ENCODE data around the gene LYPD6B.

The LYPD6B gene

GRCh38 chr2:149028891-149029290 lies 9.6 kb upstream of the LYPD6B start:
- WGBS (ENCODE audit: extremely low coverage, insufficient coverage, low lambda C conversion rate), result no CpG with 5 or more reads among the region's 2 CpGs
- H2BK15ac ChIP-seq (replicated peaks; ENCODE audit: low read depth), result no peak overlapping the region
- H3K79me1 ChIP-seq (ENCODE audit: low read length), result no peaks in the 10 kb centered on the region

GRCh38 chr2:149029307-149029965 lies 9.1 kb upstream of the LYPD6B start:
- Histone ChIP-seq H4K8ac (ENCODE audit: low read depth, low read length) (no peak overlapping the region), H3K9ac (ENCODE audit: low read length) (no peak overlapping the region), H3K36me3 (ENCODE audit: control insufficient read depth, insufficient read depth, low read length) (no peaks in the 10 kb centered on the region), H4K5ac (ENCODE audit: low read length) (no peak overlapping the region), H3K79me1 (ENCODE audit: low read length) (no peaks in the 10 kb centered on the region), H3K56ac (ENCODE audit: low read length) (no peak overlapping the region), H3K4me3 (ENCODE audit: low read length) (no peak overlapping the region), H3K4ac (ENCODE audit: low read depth, low read length) (no peak overlapping the region), H2AK5ac (ENCODE audit: low read length) (no peak overlapping the region), H3K27ac (ENCODE audit: low read depth, low read length) (no peak overlapping the region), H3K27me3 (ENCODE audit: insufficient read depth, low read length, poor library complexity) (no peaks in the 10 kb centered on the region), H3K4me2 (ENCODE audit: low read length) (no peak overlapping the region), H2BK120ac (ENCODE audit: low read depth, low read length) (no peak overlapping the region), H3K23ac (ENCODE audit: low read length) (no peak overlapping the region), H3K4me1 (ENCODE audit: control insufficient read depth, low read depth, low read length) (no peaks in the 10 kb centered on the region), H3K18ac (ENCODE audit: low read length) (no peak overlapping the region), H3K79me2 (ENCODE audit: control insufficient read depth, insufficient read depth, low read length) (no peaks in the 10 kb centered on the region), H2BK5ac (ENCODE audit: low read length) (no peak overlapping the region), H2BK15ac (replicated peaks; ENCODE audit: low read depth) (no peak overlapping the region)
- no CpG with 5 or more reads among the region's 11 CpGs for WGBS (ENCODE audit: extremely low coverage, insufficient coverage, low lambda C conversion rate)
- DNase-seq, result no peak

More at GRCh38 chr2:149028891-149029290, 9.6 kb upstream of the LYPD6B start:
- Histone ChIP-seq H3K23ac (ENCODE audit: low read length) (no peak overlapping the region), H3K56ac (ENCODE audit: low read length) (no peak overlapping the region), H3K4me2 (ENCODE audit: low read length) (no peak overlapping the region), H3K79me2 (ENCODE audit: control insufficient read depth, insufficient read depth, low read length) (no peaks in the 10 kb centered on the region), H4K8ac (ENCODE audit: low read depth, low read length) (no peak overlapping the region), H3K27me3 (ENCODE audit: insufficient read depth, low read length, poor library complexity) (no peaks in the 10 kb centered on the region), H3K9ac (ENCODE audit: low read length) (no peak overlapping the region), H3K27ac (ENCODE audit: low read depth, low read length) (no peak overlapping the region), H3K4me3 (ENCODE audit: low read length) (no peak overlapping the region), H4K5ac (ENCODE audit: low read length) (no peak overlapping the region), H2AK5ac (ENCODE audit: low read length) (no peak overlapping the region), H2BK120ac (ENCODE audit: low read depth, low read length) (no peak overlapping the region), H3K36me3 (ENCODE audit: control insufficient read depth, insufficient read depth, low read length) (no peaks in the 10 kb centered on the region), H3K18ac (ENCODE audit: low read length) (no peak overlapping the region), H3K4ac (ENCODE audit: low read depth, low read length) (no peak overlapping the region), H3K4me1 (ENCODE audit: control insufficient read depth, low read depth, low read length) (no peaks in the 10 kb centered on the region), H2BK5ac (ENCODE audit: low read length) (no peak overlapping the region)
- DNase-seq, result no peak

GRCh38 chr2:149031396-149031795 lies 7.1 kb upstream of the LYPD6B start:
- Histone ChIP-seq H3K4ac (ENCODE audit: low read depth, low read length) (no peak overlapping the region), H3K27ac (ENCODE audit: low read depth, low read length) (no peak overlapping the region), H2BK120ac (ENCODE audit: low read depth, low read length) (no peak overlapping the region), H3K4me2 (ENCODE audit: low read length) (no peak overlapping the region), H3K56ac (ENCODE audit: low read length) (no peak overlapping the region), H3K27me3 (ENCODE audit: insufficient read depth, low read length, poor library complexity) (no peaks in the 10 kb centered on the region), H2AK5ac (ENCODE audit: low read length) (no peak overlapping the region), H2BK5ac (ENCODE audit: low read length) (no peak overlapping the region), H3K18ac (ENCODE audit: low read length) (no peak overlapping the region), H3K4me1 (ENCODE audit: control insufficient read depth, low read depth, low read length) (no peaks in the 10 kb centered on the region), H3K23ac (ENCODE audit: low read length) (no peak overlapping the region), H4K8ac (ENCODE audit: low read depth, low read length) (no peak overlapping the region), H3K9ac (ENCODE audit: low read length) (no peak overlapping the region), H3K79me2 (ENCODE audit: control insufficient read depth, insufficient read depth, low read length) (no peaks in the 10 kb centered on the region), H4K5ac (ENCODE audit: low read length) (no peak overlapping the region), H3K79me1 (ENCODE audit: low read length) (no peaks in the 10 kb centered on the region), H2BK15ac (replicated peaks; ENCODE audit: low read depth) (no peak overlapping the region), H3K36me3 (ENCODE audit: control insufficient read depth, insufficient read depth, low read length) (no peaks in the 10 kb centered on the region), H3K4me3 (ENCODE audit: low read length) (no peak overlapping the region)
- WGBS (ENCODE audit: extremely low coverage, insufficient coverage, low lambda C conversion rate), result no CpG with 5 or more reads among the region's 4 CpGs
- no peak for DNase-seq

GRCh38 chr2:149033716-149034115 lies 4.8 kb upstream of the LYPD6B start:
- Histone ChIP-seq H3K4me2 (ENCODE audit: low read length) (no peak overlapping the region), H2BK15ac (replicated peaks; ENCODE audit: low read depth) (no peak overlapping the region), H4K8ac (ENCODE audit: low read depth, low read length) (no peak overlapping the region), H3K4me1 (ENCODE audit: control insufficient read depth, low read depth, low read length) (no peaks in the 10 kb centered on the region), H3K27me3 (ENCODE audit: insufficient read depth, low read length, poor library complexity) (no peaks in the 10 kb centered on the region), H3K4me3 (ENCODE audit: low read length) (no peak overlapping the region), H3K36me3 (ENCODE audit: control insufficient read depth, insufficient read depth, low read length) (no peaks in the 10 kb centered on the region), H3K18ac (ENCODE audit: low read length) (no peak overlapping the region), H4K5ac (ENCODE audit: low read length) (no peak overlapping the region), H3K79me2 (ENCODE audit: control insufficient read depth, insufficient read depth, low read length) (no peaks in the 10 kb centered on the region), H3K27ac (ENCODE audit: low read depth, low read length) (no peak overlapping the region), H3K56ac (ENCODE audit: low read length) (no peak overlapping the region), H3K4ac (ENCODE audit: low read depth, low read length) (no peak overlapping the region), H3K23ac (ENCODE audit: low read length) (no peak overlapping the region), H3K79me1 (ENCODE audit: low read length) (no peaks in the 10 kb centered on the region), H2AK5ac (ENCODE audit: low read length) (no peak overlapping the region), H2BK5ac (ENCODE audit: low read length) (no peak overlapping the region), H3K9ac (ENCODE audit: low read length) (no peak overlapping the region), H2BK120ac (ENCODE audit: low read depth, low read length) (no peak overlapping the region)
- peak; percentile 70 for DNase-seq
- no CpG with 5 or more reads among the region's 8 CpGs for WGBS (ENCODE audit: extremely low coverage, insufficient coverage, low lambda C conversion rate)

GRCh38 chr2:149034406-149034805 lies 4.1 kb upstream of the LYPD6B start:
- no peak for DNase-seq
- Histone ChIP-seq H3K79me1 (ENCODE audit: low read length) (no peaks in the 10 kb centered on the region), H3K27me3 (ENCODE audit: insufficient read depth, low read length, poor library complexity) (no peaks in the 10 kb centered on the region), H3K4me1 (ENCODE audit: control insufficient read depth, low read depth, low read length) (no peaks in the 10 kb centered on the region), H2BK5ac (ENCODE audit: low read length) (no peak overlapping the region), H2BK15ac (replicated peaks; ENCODE audit: low read depth) (no peak overlapping the region), H3K36me3 (ENCODE audit: control insufficient read depth, insufficient read depth, low read length) (no peaks in the 10 kb centered on the region), H4K8ac (ENCODE audit: low read depth, low read length) (no peak overlapping the region), H3K9ac (ENCODE audit: low read length) (no peak overlapping the region), H3K27ac (ENCODE audit: low read depth, low read length) (no peak overlapping the region), H3K4me3 (ENCODE audit: low read length) (no peak overlapping the region), H3K56ac (ENCODE audit: low read length) (peak overlapping the region; percentile 45), H3K4ac (ENCODE audit: low read depth, low read length) (no peak overlapping the region), H3K79me2 (ENCODE audit: control insufficient read depth, insufficient read depth, low read length) (no peaks in the 10 kb centered on the region), H3K4me2 (ENCODE audit: low read length) (no peak overlapping the region), H2AK5ac (ENCODE audit: low read length) (no peak overlapping the region), H4K5ac (ENCODE audit: low read length) (no peak overlapping the region), H3K18ac (ENCODE audit: low read length) (no peak overlapping the region), H3K23ac (ENCODE audit: low read length) (no peak overlapping the region), H2BK120ac (ENCODE audit: low read depth, low read length) (no peak overlapping the region)
- WGBS (ENCODE audit: extremely low coverage, insufficient coverage, low lambda C conversion rate), result no CpG with 5 or more reads among the region's 6 CpGs
